ENCODE data around the gene EIF2A. TPM values are rescaled to one million over a fixed set of nuclear protein-coding genes. Genes with fewer than 3 reads are reported as not detected.

EIF2A gene
- total and polyA plus RNA-seq, 9 of the 15 experiments (the other 6 are each of a cell fraction or from before 2014, with no cell fraction given), result 106 to 192 (median 168) TPM

DNA sequence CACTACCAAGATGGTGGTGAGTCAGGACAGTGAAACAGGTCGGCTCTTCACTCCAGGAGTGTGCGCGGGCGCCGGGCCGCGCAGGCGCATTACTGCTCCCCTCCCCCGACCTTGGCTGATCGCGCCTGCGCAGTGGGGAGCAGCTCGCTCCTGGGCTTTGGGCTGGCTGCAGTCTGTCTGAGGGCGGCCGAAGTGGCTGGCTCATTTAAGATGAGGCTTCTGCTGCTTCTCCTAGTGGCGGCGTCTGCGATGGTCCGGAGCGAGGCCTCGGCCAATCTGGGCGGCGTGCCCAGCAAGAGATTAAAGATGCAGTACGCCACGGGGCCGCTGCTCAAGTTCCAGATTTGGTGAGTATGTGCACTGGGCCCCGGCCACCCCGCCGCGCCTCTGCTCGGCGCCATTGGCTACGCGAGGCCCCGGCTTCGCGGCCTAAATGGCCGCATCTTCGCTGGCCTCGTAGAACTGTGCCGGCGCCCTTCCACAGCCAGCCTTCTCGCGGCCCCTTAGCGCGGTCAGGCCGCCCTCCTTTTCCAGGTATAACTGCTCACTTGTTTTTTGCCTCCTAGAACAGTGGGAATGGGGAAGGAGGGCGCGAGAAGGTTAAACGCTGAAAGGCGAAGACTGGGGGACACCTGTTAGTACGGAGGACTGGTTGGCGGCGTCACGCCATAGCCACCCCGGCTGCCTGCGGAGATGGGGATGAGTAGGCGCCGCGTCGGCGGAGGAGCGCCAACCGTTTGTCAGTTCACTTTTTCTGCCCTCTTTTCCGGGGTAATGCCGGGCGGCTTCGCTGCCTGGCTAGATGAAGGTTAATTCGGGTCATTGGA lies 56.8 kb downstream of the EIF2A start, which contains the start of gene SELENOT (continued):
- TF ChIP-seq DMBX1 (CRISPR knock-in tag; IDR thresholded peaks at IDR 0.05; ENCODE audit: borderline replicate concordance), result 0 out of 2 replicates have a peak, but pooled peaks have one; percentile 47
- peak; percentile 86 for TF ChIP-seq ZNF224 (CRISPR knock-in tag; IDR thresholded peaks at IDR 0.05)
- peak; percentile 39; the same call in 1 of the 2 replicates for TF ChIP-seq ZNF384 (IDR thresholded peaks at IDR 0.05; ENCODE audit: low read depth, low read length)
- TF ChIP-seq, protein P1, sequence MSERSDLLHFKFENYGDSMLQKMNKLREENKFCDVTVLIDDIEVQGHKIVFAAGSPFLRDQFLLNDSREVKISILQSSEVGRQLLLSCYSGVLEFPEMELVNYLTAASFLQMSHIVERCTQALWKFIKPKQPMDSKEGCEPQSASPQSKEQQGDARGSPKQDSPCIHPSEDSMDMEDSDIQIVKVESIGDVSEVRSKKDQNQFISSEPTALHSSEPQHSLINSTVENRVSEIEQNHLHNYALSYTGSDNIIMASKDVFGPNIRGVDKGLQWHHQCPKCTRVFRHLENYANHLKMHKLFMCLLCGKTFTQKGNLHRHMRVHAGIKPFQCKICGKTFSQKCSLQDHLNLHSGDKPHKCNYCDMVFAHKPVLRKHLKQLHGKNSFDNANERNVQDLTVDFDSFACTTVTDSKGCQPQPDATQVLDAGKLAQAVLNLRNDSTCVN (CRISPR knock-in tag; IDR thresholded peaks at IDR 0.05), result no peak
- 0 out of 2 replicates have a peak, but pooled peaks have one; percentile 49 for TF ChIP-seq STAG1 (CRISPR knock-in tag; IDR thresholded peaks at IDR 0.05; ENCODE audit: borderline replicate concordance)
- peak in 1 of 2 experiments; percentile 32; a peak in 3 of 4 replicates for TF ChIP-seq RAD21 (CRISPR knock-in tag; conservative IDR thresholded peaks at IDR 0.05 in 1 of 2, IDR thresholded peaks at IDR 0.05 in 1 of 2)
- peak; percentile 7; the same call in 1 of the 2 replicates for TF ChIP-seq BCOR (IDR thresholded peaks at IDR 0.05)

DNA sequence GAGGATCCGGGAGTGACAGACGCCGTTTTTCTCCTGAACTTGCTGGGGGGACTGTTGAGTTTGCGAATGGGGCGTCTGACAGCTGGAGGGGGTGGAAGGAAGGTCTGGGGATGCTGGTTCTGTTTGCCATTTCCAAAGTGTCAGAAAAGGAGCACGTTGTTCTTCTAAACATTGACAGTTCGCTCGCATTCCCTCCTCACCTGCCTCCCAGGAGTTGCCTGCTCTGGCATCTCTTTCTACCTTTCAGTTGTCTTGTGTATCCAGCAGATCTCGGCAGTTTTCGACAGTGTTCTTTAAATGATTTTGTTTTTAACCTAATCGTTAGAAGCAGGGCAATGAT lies 57.4 kb downstream of the EIF2A start:
- intact Hi-C loops (cut with micrococcal nuclease), result loop anchor here (1.0 to 10.0 kb wide), 4 partner anchors 57 to 1671 kb away; partner anchors contain the start of gene ERICH6
- peak overlapping the region; percentile 80 to 97 for H3K9ac ChIP-seq (ENCODE audit: insufficient read depth in 1 of 2, low read depth in 2 of 2, low read length in 2 of 2)
- FAIRE-seq (no peak), ATAC-seq (peak; percentile 12), DNase-seq (ENCODE audit: extremely low read depth in 1 of 4, low spot score in 3 of 4) (peak in 2 of 4 experiments; percentile 28 to 56)
- in situ Hi-C loops (cut with MboI), result no loop called here
- no TSS peak for BruUV-seq (replicated peaks)
- 0% methylated on average over 11 of the region's 11 CpGs for WGBS (ENCODE audit: insufficient coverage, low coverage, missing lambda C conversion rate)
- H3K4me2 ChIP-seq (ENCODE audit: insufficient read depth, low read length), result peak overlapping the region; percentile 87
- ChIA-PET POLR2A (interaction anchor here (2.0 kb wide), 1 partner anchor 10 kb away, joined by 9 read pairs; no protein-coding TSS in a partner anchor), CTCF (ENCODE audit: low intra/inter-chr PET ratio) (interaction anchor here (0.6 kb wide), 1 partner anchor 10 kb away, joined by 5 read pairs; no protein-coding TSS in a partner anchor)
- peaks cover 11% of the 10 kb centered on the region; the same call in 1 of the 2 replicates for H4K20me1 ChIP-seq (replicated peaks; ENCODE audit: control insufficient read depth, insufficient read depth, low read length)
- no peaks in the 10 kb centered on the region for H3K9me1 ChIP-seq (ENCODE audit: control insufficient read depth, insufficient read depth, low read length)
- peaks cover 23% of the 10 kb centered on the region for H3K36me3 ChIP-seq (ENCODE audit: control insufficient read depth, insufficient read depth, low read length)
- H3K4me3 ChIP-seq, result peak overlapping the region; percentile 94
- no peaks in the 10 kb centered on the region for H3K9me3 ChIP-seq (replicated peaks; ENCODE audit: control insufficient read depth, insufficient read depth, low read depth, low read length)
- H3K79me2 ChIP-seq (ENCODE audit: control insufficient read depth, insufficient read depth, low read length), result peaks cover 98% of the 10 kb centered on the region
- peak overlapping the region; percentile 84 for H3K27ac ChIP-seq (ENCODE audit: extremely low read depth, low read depth, low read length)
- no peaks in the 10 kb centered on the region for H3K27me3 ChIP-seq (ENCODE audit: control insufficient read depth in 2 of 2, insufficient read depth in 2 of 2, low read length in 2 of 2)
- peak overlapping the region; percentile 60 for H2AFZ ChIP-seq (ENCODE audit: low read depth, low read length)
- H3K4me1 ChIP-seq (replicated peaks in 1 of 2; ENCODE audit: control insufficient read depth in 2 of 2, insufficient read depth in 2 of 2, low read length in 2 of 2), result peaks cover 13 to 36% of the 10 kb centered on the region in 2 experiments
- TF ChIP-seq ERF (CRISPR knock-in tag; IDR thresholded peaks at IDR 0.05) (no peak), ZNF217 (CRISPR knock-in tag; IDR thresholded peaks at IDR 0.05) (no peak), PPARD (CRISPR knock-in tag; IDR thresholded peaks at IDR 0.05) (no peak), SIX5 (IDR thresholded peaks at IDR 0.05; ENCODE audit: borderline replicate concordance in 1 of 2, insufficient read depth in 1 of 2, low read depth in 1 of 2, low read length in 2 of 2) (no peak), CCAR2 (IDR thresholded peaks at IDR 0.05; ENCODE audit: low read depth, low read length) (no peak), KLF10 (CRISPR knock-in tag; IDR thresholded peaks at IDR 0.05) (no peak)
- TF ChIP-seq, protein P2, sequence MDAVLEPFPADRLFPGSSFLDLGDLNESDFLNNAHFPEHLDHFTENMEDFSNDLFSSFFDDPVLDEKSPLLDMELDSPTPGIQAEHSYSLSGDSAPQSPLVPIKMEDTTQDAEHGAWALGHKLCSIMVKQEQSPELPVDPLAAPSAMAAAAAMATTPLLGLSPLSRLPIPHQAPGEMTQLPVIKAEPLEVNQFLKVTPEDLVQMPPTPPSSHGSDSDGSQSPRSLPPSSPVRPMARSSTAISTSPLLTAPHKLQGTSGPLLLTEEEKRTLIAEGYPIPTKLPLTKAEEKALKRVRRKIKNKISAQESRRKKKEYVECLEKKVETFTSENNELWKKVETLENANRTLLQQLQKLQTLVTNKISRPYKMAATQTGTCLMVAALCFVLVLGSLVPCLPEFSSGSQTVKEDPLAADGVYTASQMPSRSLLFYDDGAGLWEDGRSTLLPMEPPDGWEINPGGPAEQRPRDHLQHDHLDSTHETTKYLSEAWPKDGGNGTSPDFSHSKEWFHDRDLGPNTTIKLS (IDR thresholded peaks at IDR 0.05; ENCODE audit: borderline replicate concordance, low read depth), result no peak
- TF ChIP-seq, protein P3, sequence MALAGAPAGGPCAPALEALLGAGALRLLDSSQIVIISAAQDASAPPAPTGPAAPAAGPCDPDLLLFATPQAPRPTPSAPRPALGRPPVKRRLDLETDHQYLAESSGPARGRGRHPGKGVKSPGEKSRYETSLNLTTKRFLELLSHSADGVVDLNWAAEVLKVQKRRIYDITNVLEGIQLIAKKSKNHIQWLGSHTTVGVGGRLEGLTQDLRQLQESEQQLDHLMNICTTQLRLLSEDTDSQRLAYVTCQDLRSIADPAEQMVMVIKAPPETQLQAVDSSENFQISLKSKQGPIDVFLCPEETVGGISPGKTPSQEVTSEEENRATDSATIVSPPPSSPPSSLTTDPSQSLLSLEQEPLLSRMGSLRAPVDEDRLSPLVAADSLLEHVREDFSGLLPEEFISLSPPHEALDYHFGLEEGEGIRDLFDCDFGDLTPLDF (CRISPR knock-in tag; IDR thresholded peaks at IDR 0.05), result no peak
